ENCODE measurements around the gene PFKM. TPM values are rescaled to one million over a fixed set of nuclear protein-coding genes. Genes with fewer than 3 reads are reported as not detected.
A peak's percentile ranks its signal among the peaks of the same experiment; 100 is the strongest.
"Not testable (repeated sequence)": the region's sequence is repeated elsewhere in the genome, so short reads cannot be mapped to it uniquely, and the experiment has no call there.

The PFKM gene
- total RNA-seq, 1 experiment from 2014 or later: 90.2 TPM

GRCh38 chr12:48106681-48107613 is 12.2 kb upstream of the PFKM start:
- in situ Hi-C loops (cut with HindIII; ENCODE audit: low sequenced_read_pairs): no loop called here
- no peak for DNase-seq (ENCODE audit: low spot score)

GRCh38 chr12:48109424-48109823 is 9.7 kb upstream of the PFKM start:
- in situ Hi-C loops (cut with HindIII; ENCODE audit: low sequenced_read_pairs): no loop called here
- DNase-seq (ENCODE audit: low spot score): no peak

GRCh38 chr12:48110691-48111311 is 8.4 kb upstream of the PFKM start:
- no peak for DNase-seq (ENCODE audit: low spot score)
- in situ Hi-C loops (cut with HindIII; ENCODE audit: low sequenced_read_pairs): no loop called here

- in situ Hi-C loops (cut with HindIII; ENCODE audit: low sequenced_read_pairs); DNase-seq (ENCODE audit: low spot score): not testable (repeated sequence)
These were observed 7.9 kb upstream of the PFKM start for GRCh38 chr12:48111312-48111693.

- in situ Hi-C loops (cut with HindIII; ENCODE audit: low sequenced_read_pairs): no loop called here
- DNase-seq (ENCODE audit: low spot score): no peak
These were observed 3.2 kb upstream of the PFKM start for GRCh38 chr12:48115957-48116356.

GRCh38 chr12:48118284-48118871 is 786 bp upstream of the PFKM start:
- in situ Hi-C loops (cut with HindIII; ENCODE audit: low sequenced_read_pairs): no loop called here
- DNase-seq (ENCODE audit: low spot score): peak; percentile 19

- in situ Hi-C loops (cut with HindIII; ENCODE audit: low sequenced_read_pairs): no loop called here
- peak; percentile 61 for DNase-seq (ENCODE audit: low spot score)
These were observed 651 bp downstream of the PFKM start for GRCh38 chr12:48119834-48120195.

- DNase-seq (ENCODE audit: low spot score): no peak
- in situ Hi-C loops (cut with HindIII; ENCODE audit: low sequenced_read_pairs): no loop called here
These were observed 2.4 kb downstream of the PFKM start for GRCh38 chr12:48121522-48121921.

GRCh38 chr12:48122065-48122834 is 3.1 kb downstream of the PFKM start:
- DNase-seq (ENCODE audit: low spot score): no peak
- in situ Hi-C loops (cut with HindIII; ENCODE audit: low sequenced_read_pairs): no loop called here

- in situ Hi-C loops (cut with HindIII; ENCODE audit: low sequenced_read_pairs): no loop called here
- no peak for DNase-seq (ENCODE audit: low spot score)
These were observed 4.0 kb downstream of the PFKM start for GRCh38 chr12:48123169-48123568.

GRCh38 chr12:48125542-48125941 is 6.4 kb downstream of the PFKM start:
- in situ Hi-C loops (cut with HindIII; ENCODE audit: low sequenced_read_pairs): not testable (repeated sequence)

GRCh38 chr12:48125985-48126384 is 6.8 kb downstream of the PFKM start:
- in situ Hi-C loops (cut with HindIII; ENCODE audit: low sequenced_read_pairs): no loop called here
- DNase-seq (ENCODE audit: low spot score): peak; percentile 84

More at GRCh38 chr12:48125542-48125941, 6.4 kb downstream of the PFKM start:
- not testable (repeated sequence) for DNase-seq (ENCODE audit: low spot score)

- in situ Hi-C loops (cut with HindIII; ENCODE audit: low sequenced_read_pairs): no loop called here
- DNase-seq (ENCODE audit: low spot score): peak; percentile 17
These were observed 7.9 kb downstream of the PFKM start for GRCh38 chr12:48126953-48127630.

GRCh38 chr12:48128800-48129199 is 9.6 kb downstream of the PFKM start:
- in situ Hi-C loops (cut with HindIII; ENCODE audit: low sequenced_read_pairs): no loop called here
- DNase-seq (ENCODE audit: low spot score): no peak

- no peak for DNase-seq (ENCODE audit: low spot score)
- in situ Hi-C loops (cut with HindIII; ENCODE audit: low sequenced_read_pairs): no loop called here
These were observed 10.2 kb downstream of the PFKM start for GRCh38 chr12:48129376-48129775.

GRCh38 chr12:48131517-48131916 is 12.4 kb downstream of the PFKM start:
- in situ Hi-C loops (cut with HindIII; ENCODE audit: low sequenced_read_pairs): no loop called here

GRCh38 chr12:48132826-48133225 is 13.7 kb downstream of the PFKM start:
- no peak for DNase-seq (ENCODE audit: low spot score)
- in situ Hi-C loops (cut with HindIII; ENCODE audit: low sequenced_read_pairs): no loop called here

More at GRCh38 chr12:48131517-48131916, 12.4 kb downstream of the PFKM start:
- DNase-seq (ENCODE audit: low spot score): no peak

- in situ Hi-C loops (cut with HindIII; ENCODE audit: low sequenced_read_pairs): no loop called here
- DNase-seq (ENCODE audit: low spot score): no peak
These were observed 15.9 kb downstream of the PFKM start for GRCh38 chr12:48135027-48135426.

Data from G401 (cell line).